ENCODE data around the gene GRM4.

GRCh38 chr6:34178357-34179105, 32.6 kb upstream of the GRM4 start:
- TF ChIP-seq, protein P1, sequence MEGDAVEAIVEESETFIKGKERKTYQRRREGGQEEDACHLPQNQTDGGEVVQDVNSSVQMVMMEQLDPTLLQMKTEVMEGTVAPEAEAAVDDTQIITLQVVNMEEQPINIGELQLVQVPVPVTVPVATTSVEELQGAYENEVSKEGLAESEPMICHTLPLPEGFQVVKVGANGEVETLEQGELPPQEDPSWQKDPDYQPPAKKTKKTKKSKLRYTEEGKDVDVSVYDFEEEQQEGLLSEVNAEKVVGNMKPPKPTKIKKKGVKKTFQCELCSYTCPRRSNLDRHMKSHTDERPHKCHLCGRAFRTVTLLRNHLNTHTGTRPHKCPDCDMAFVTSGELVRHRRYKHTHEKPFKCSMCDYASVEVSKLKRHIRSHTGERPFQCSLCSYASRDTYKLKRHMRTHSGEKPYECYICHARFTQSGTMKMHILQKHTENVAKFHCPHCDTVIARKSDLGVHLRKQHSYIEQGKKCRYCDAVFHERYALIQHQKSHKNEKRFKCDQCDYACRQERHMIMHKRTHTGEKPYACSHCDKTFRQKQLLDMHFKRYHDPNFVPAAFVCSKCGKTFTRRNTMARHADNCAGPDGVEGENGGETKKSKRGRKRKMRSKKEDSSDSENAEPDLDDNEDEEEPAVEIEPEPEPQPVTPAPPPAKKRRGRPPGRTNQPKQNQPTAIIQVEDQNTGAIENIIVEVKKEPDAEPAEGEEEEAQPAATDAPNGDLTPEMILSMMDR (IDR thresholded peaks at IDR 0.05; ENCODE audit: low read depth, low read length) = no peak
- no peak for TF ChIP-seq POLR2A (IDR thresholded peaks at IDR 0.05; ENCODE audit: extremely low read depth, insufficient read length)

Data from NB4 (cell line).